ENCODE measurements around the gene EXOC6.

- TF ChIP-seq, protein P1, sequence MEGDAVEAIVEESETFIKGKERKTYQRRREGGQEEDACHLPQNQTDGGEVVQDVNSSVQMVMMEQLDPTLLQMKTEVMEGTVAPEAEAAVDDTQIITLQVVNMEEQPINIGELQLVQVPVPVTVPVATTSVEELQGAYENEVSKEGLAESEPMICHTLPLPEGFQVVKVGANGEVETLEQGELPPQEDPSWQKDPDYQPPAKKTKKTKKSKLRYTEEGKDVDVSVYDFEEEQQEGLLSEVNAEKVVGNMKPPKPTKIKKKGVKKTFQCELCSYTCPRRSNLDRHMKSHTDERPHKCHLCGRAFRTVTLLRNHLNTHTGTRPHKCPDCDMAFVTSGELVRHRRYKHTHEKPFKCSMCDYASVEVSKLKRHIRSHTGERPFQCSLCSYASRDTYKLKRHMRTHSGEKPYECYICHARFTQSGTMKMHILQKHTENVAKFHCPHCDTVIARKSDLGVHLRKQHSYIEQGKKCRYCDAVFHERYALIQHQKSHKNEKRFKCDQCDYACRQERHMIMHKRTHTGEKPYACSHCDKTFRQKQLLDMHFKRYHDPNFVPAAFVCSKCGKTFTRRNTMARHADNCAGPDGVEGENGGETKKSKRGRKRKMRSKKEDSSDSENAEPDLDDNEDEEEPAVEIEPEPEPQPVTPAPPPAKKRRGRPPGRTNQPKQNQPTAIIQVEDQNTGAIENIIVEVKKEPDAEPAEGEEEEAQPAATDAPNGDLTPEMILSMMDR (conservative IDR thresholded peaks at IDR 0.05; ENCODE audit: low read length): no peak
- no peak for TF ChIP-seq EZH2phosphoT487 (IDR thresholded peaks at IDR 0.05; ENCODE audit: borderline replicate concordance)
These were observed 212.7 kb downstream of the EXOC6 start for GRCh38 chr10:93060887-93061593.

All from Loucy (cell line).